Transverse colon (tissue), 4 donors: ENCODE data around the gene NCOA5. TPM values are rescaled to one million over a fixed set of nuclear protein-coding genes. Genes with fewer than 3 reads are reported as not detected.

Experiments
- DNase-seq: peaks from one replicate; pipeline ENCODE4 v3.0.0-alpha.2; 2019
- H3K27ac ChIP-seq, 4 donors: fragments of 200-600 bp; sonication (generic); 2 replicates each; pipeline ENCODE4 v1.5.1; 2016 to 2018; ENCODE audit warnings: inconsistent platforms in 4 of 4
- H3K27me3 ChIP-seq: fragments of 200-600 bp; sonication (generic); 2 replicates; pipeline ENCODE4 v1.5.1; 2017; ENCODE audit warnings: inconsistent platforms
- H3K36me3 ChIP-seq, 4 donors: fragments of 200-600 bp; sonication (generic); 2 replicates each; pipeline ENCODE4 v1.5.1; 2017 to 2019; ENCODE audit warnings: inconsistent platforms in 4 of 4
- H3K4me1 ChIP-seq, 4 donors: fragments of 200-600 bp; sonication (generic); 2 replicates each; pipeline ENCODE4 v1.5.1; 2017 to 2020; ENCODE audit warnings: inconsistent platforms in 4 of 4
- H3K4me3 ChIP-seq, 4 donors: fragments of 200-600 bp; sonication (generic); 1 replicate in 1 of 4; 2 replicates in 3 of 4; pipeline versions ENCODE4 v1.5.1 to v1.6.1; 2017 to 2019; ENCODE audit warnings: inconsistent platforms in 4 of 4
- H3K9me3 ChIP-seq, 2 donors: fragments of 200-600 bp; sonication (generic); 2 replicates each; pipeline ENCODE4 v1.5.1; 2017 to 2019; ENCODE audit warnings: inconsistent platforms in 2 of 2
- CTCF ChIP-seq, 5 experiments: fragments of 200-600 bp in 3 of 5; fragments of 450-650 bp in 2 of 5; sonication (generic) in 3 of 5; IDR thresholded peaks; 1 replicate in 2 of 5; 2 replicates in 3 of 5; pipeline ENCODE4 v1.5.1; 2016 to 2017; ENCODE audit warnings: antibody characterized with exemption in 5 of 5, inconsistent platforms in 3 of 5, mild to moderate bottlenecking in 2 of 5, moderate library complexity in 1 of 5
- EP300 ChIP-seq: sonication (generic); formaldehyde crosslinking; IDR thresholded peaks from one replicate; pipeline ENCODE4 v1.6.1; 2017; ENCODE audit warnings: antibody characterized with exemption, low read depth
- POLR2A ChIP-seq: fragments of 450-650 bp; IDR thresholded peaks from one replicate; pipeline ENCODE4 v1.6.1; 2016; ENCODE audit warnings: antibody characterized with exemption, mild to moderate bottlenecking, moderate library complexity
- POLR2AphosphoS5 ChIP-seq, 3 donors: sonication (generic); formaldehyde crosslinking; IDR thresholded peaks; one replicate each; pipeline ENCODE4 v1.6.1; 2016; ENCODE audit warnings: antibody characterized with exemption in 3 of 3
- WGBS, 2 donors: methylation state at CpG; one replicate each; pipeline ENCODE4 v1.1.5; 2018; ENCODE audit warnings: low coverage in 1 of 2; 5-methylcytosine and 5-hydroxymethylcytosine counted together
- in situ Hi-C, 4 donors: fragments of 200-750 bp; cut with MboI; loops; one replicate each; pipeline versions ENCODE4 v1.15.0 to v1.15.1; 2017; ENCODE audit warnings: low sequenced_read_pairs in 3 of 4, low pct_ligation_motif_present in 1 of 4, low pct_unique_long_range_greater_than_20kb in 1 of 4
- intact Hi-C: fragments of 100-400 bp; cut with DNase I; formaldehyde crosslinking; loops from one replicate; pipeline ENCODE4 v1.15.1; 2023; ENCODE audit warnings: low total_unique reads
- total RNA-seq, 4 donors: library from RNA; depleted of rRNA; stranded (reverse); fragments of >200 nt; gene quantifications; one replicate each; pipeline ENCODE4 v1.1.0, GENCODE V29; 2016

The NCOA5 gene
- total RNA-seq, result 10 to 100 TPM; 18.3 to 97.3 (median 27.3) TPM

GRCh38 chr20:46089417-46090388, at the start of gene NCOA5:
TSS of gene NCOA5 (minus strand) at chr20:46089962. CDS start at chr20:46079424, 10,538 bp downstream.
- Histone ChIP-seq H3K4me1 (peaks cover 38 to 47% (median 44%) of the 10 kb centered on the region in 4 donors), H3K9me3 (no peaks in the 10 kb centered on the region), H3K27ac (peak within 1 kb of the TSS; percentile 96 to 99 (median 96)), H3K27me3 (no peaks in the 10 kb centered on the region), H3K36me3 (no peaks in the 10 kb centered on the region), H3K4me3 (peak within 1 kb of the TSS; percentile 66 to 87 (median 72))
- in situ Hi-C loops, result no loop called here
- intact Hi-C loops, result no loop called here
- TF ChIP-seq POLR2AphosphoS5 (IDR thresholded peaks at IDR 0.05), result peak; percentile 80 to 97 (median 96)
- TF ChIP-seq EP300, result no peak
- peak; percentile 85 for TF ChIP-seq POLR2A
- TF ChIP-seq CTCF (IDR thresholded peaks at IDR 0.05), result peak in 1 of 5 experiments; percentile 31
- 0% methylated on average over 3 to 54 of the region's 100 CpGs for WGBS, 2 donors
- peak; percentile 96 for DNase-seq

DNA sequence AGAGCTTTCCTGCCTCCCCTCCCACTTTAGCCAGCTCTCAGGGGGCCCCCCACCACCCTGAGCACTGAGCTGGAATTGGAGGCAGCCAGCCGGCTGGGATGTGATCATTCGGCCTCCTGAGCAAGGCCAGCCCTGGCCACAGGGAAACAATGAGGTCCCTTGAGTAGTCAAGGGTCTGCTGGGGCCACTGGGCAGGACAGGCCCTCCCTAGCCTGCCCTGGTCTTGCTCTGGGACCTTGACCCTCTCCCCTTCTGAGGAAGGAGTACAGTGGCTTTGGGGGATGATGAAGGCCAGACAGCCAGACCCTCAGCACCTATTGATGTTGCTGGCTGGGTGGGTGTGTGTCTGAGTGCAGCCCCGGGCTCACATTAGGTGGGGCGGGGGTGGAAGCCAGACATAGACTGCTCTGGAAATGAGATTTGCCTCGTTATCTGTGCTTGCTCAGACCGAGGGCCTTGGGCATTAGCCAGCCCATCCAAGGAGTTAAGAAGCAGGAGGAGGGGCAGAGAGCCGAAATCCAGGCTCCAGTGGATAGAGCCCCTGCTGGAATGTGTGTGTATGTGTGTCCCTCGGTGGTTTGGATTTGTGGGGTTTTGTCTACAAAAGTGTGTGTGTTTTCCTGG, 49.6 kb upstream of the NCOA5 start:
- intact Hi-C loops (loop anchor here (10.0 kb wide), 1 partner anchor 205 kb away; no protein-coding TSS in a partner anchor), in situ Hi-C loops (no loop called here)
- Histone ChIP-seq H3K36me3 (no peaks in the 10 kb centered on the region), H3K4me1 (no peaks in the 10 kb centered on the region), H3K27me3 (peaks cover 88% of the 10 kb centered on the region), H3K4me3 (no peak overlapping the region), H3K27ac (no peak overlapping the region), H3K9me3 (no peaks in the 10 kb centered on the region)
- WGBS, 2 donors, result 39 to 48% methylated on average over 4 to 8 of the region's 8 CpGs
- TF ChIP-seq POLR2A (no peak), EP300 (no peak), CTCF (IDR thresholded peaks at IDR 0.05) (no peak), POLR2AphosphoS5 (IDR thresholded peaks at IDR 0.05) (no peak)
- DNase-seq, result no peak

DNA sequence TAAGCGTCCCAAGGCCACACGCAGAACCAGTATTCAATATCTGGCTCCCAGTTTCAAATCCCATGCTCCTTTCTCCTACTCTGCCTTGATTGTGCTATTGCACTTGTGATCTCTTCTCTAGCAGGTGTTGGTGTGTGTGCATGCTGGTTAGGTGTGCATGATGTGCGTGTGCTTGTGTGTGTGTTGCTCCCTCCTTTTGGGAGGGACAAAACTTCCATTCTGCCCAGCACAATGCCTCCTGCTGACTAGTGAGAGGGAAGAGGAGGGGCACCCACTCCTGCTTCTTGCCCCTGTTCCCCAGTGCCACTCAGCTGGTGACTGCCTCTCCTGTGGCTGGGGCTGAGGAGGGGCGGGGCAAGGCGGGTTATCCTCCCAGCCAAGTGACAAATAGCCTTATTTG, 48.1 kb upstream of the NCOA5 start:
- H3K27ac ChIP-seq, result no peak overlapping the region
- in situ Hi-C loops, result no loop called here
- WGBS, 2 donors, result 66 to 100% methylated on average over 2 to 5 of the region's 5 CpGs
- no peaks in the 10 kb centered on the region for H3K9me3 ChIP-seq
- no peak for TF ChIP-seq CTCF (IDR thresholded peaks at IDR 0.05)
- TF ChIP-seq POLR2A, result no peak
- no peak for TF ChIP-seq POLR2AphosphoS5 (IDR thresholded peaks at IDR 0.05)
- no peak for TF ChIP-seq EP300
- no peak for DNase-seq
- peaks cover 94% of the 10 kb centered on the region for H3K27me3 ChIP-seq
- H3K36me3 ChIP-seq, result no peaks in the 10 kb centered on the region
- intact Hi-C loops, result loop anchor here (10.0 kb wide), 1 partner anchor 207 kb away; no protein-coding TSS in a partner anchor
- no peak overlapping the region for H3K4me3 ChIP-seq
- H3K4me1 ChIP-seq, result no peaks in the 10 kb centered on the region
